Retinal pigment epithelial cell (primary cell): Measurements from ENCODE around the gene PODNL1.

Experiments used
- DNase-seq: peaks from one replicate; pipeline ENCODE4 v3.0.0-alpha.2; 2010; ENCODE audit warnings: low read depth
- H3K4me3 ChIP-seq: 2 replicates; pipeline ENCODE4 v1.5.1; 2011; ENCODE audit warnings: mild to moderate bottlenecking, low read length, control low read depth, moderate library complexity
- CTCF ChIP-seq: conservative IDR thresholded peaks from 2 replicates; pipeline ENCODE4 v1.5.1; 2011; ENCODE audit warnings: low read depth, low read length, control low read depth, inconsistent platforms

PODNL1 gene

DNA sequence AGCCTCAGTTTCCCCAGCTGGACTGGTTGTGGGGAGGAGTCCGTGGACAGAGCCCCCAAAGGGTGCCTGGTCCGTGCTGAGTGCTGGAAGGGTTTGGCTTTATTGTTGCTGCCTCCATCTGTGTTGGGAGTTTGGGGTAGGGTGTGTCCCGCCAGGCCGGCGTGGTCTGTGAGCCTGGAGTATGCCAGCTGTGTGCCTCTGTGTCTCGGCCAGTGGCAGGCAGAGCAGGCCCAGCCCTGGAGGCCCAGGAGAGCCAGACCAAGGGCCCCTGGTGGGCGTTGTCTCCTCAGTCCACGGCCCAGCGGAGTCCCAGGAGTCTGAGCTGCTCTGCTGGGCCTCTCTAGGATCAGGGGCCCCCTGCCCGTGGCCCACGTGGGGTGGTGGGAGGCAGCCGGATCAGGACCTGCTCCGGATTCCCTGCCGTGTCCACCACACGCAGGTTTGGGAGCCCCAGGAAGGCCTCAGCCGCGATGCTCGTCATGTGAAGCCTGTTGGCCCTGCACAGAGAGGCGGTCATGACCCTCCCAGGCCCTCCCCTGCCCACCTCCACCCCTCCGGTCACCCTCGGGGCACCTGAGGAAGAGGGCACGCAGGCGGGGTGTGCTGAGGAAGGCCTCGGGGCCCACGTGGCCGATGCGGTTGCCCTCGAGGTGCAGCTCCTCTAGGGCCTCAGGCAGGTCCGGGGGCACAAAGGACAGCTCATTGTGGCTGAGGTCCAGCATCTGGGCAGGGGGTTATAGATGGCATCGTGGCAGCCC, 6.6 kb downstream of the PODNL1 start:
- TF ChIP-seq CTCF = no peak
- no peak overlapping the region for H3K4me3 ChIP-seq
- no peak for DNase-seq

GRCh38 chr19:13930402-13930801, 7.8 kb downstream of the PODNL1 start:
- no peak overlapping the region for H3K4me3 ChIP-seq
- DNase-seq = no peak
- no peak for TF ChIP-seq CTCF

DNA sequence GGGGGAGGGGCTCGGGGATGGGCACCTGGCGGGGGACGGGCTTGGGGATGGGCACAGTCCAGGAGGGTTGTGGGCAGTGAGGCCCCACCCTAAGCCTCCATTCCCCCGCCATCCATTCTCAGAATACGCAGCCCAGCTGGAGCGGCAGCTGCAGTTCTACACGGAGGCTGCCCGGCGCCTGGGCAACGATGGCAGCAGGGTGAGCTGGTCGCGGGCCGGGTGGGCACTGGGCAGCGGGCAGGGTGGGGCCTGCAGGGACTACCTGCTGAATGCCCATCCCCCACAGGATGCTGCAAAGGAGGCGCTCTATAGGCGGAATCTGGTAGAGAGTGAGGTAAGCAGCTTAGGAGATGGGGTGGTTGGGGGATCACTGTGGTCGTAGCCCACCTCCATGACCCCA, 8.3 kb downstream of the PODNL1 start:
- no peak overlapping the region for H3K4me3 ChIP-seq
- TF ChIP-seq CTCF = no peak
- no peak for DNase-seq

GRCh38 chr19:13929340-13929739, 8.9 kb downstream of the PODNL1 start:
- DNase-seq = no peak
- no peak for TF ChIP-seq CTCF
- no peak overlapping the region for H3K4me3 ChIP-seq

- DNase-seq = no peak
- no peak overlapping the region for H3K4me3 ChIP-seq
- no peak for TF ChIP-seq CTCF
Observed at GRCh38 chr19:13926715-13927114, 11.5 kb downstream of the PODNL1 start.

GRCh38 chr19:13926010-13926409, 12.2 kb downstream of the PODNL1 start:
- TF ChIP-seq CTCF = no peak

More at GRCh38 chr19:13926010-13926409, 12.2 kb downstream of the PODNL1 start:
- H3K4me3 ChIP-seq = no peak overlapping the region
- DNase-seq = no peak
